ENCODE results near the gene BCS1L.

The BCS1L gene, protein sequence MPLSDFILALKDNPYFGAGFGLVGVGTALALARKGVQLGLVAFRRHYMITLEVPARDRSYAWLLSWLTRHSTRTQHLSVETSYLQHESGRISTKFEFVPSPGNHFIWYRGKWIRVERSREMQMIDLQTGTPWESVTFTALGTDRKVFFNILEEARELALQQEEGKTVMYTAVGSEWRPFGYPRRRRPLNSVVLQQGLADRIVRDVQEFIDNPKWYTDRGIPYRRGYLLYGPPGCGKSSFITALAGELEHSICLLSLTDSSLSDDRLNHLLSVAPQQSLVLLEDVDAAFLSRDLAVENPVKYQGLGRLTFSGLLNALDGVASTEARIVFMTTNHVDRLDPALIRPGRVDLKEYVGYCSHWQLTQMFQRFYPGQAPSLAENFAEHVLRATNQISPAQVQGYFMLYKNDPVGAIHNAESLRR
- total RNA-seq: 8.7 to 21.1 (median 16.0) reads per million in 4 donors

DNA sequence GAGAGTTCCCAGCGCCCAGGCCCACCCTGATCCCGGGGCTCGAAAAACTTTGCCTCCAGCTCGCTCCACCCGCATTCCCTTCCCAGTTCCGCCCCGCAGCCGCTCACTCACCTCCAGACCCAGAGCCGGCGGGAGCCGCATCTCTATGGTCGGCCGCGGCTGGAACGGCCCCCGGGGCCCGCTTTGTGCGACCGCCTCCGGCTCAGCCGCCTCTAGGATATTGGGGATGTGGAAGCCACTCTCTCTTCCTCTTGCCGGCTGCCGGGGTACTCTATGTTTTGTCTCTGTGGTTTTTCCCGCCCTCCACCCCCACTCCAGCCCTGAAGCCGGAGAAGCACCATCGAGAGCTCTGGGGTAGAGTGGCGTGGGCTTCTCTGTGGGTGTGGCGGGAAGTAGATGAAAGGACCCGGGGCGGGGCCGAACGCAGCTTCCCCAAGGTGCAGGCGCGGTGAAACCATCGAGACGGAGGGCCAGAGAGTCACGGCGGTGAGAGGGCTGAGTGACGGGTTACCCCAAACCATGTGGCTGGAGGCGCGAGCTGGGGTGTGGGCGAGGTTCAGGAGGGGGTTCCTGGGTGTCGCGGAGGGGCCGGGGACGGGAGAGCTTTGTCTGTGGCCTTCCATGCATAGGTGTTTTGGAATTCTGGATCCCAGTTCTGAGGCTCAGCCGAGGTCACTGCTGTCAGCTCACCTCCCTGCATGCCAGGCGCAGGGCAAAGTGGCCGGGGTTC lies at the start of gene BCS1L, which contains the start of gene ZNF142:
Gene BCS1L, plus strand, starts transcription at position 426 of the 730 bp plus-strand sequence. CDS start 1,305 bp downstream, outside the sequence.
Gene ZNF142, minus strand, starts transcription at position 366 of the 730 bp plus-strand sequence. CDS start 3,194 bp downstream, outside the sequence.
- DNase-seq: peak; percentile 73 to 90 (median 84)

DNA sequence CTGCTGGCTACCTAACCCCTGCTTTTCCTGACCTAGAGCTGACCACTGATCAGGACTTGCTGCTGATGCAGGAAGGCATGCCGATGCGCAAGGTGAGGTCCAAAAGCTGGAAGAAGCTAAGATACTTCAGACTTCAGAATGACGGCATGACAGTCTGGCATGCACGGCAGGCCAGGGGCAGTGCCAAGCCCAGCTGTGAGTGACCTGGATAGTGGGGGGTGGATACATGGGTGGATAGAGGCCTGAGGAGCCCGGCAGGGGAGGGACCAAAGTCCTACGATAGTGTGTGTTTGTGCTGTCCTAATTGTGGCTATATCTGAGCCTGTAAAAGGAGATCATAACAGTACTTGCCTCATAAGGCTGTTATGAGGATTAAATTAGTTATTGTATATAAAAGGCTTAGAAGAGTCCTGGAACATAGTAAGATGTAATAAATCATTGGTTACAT lies 43.6 kb upstream of the BCS1L start:
- no peak for DNase-seq

DNA sequence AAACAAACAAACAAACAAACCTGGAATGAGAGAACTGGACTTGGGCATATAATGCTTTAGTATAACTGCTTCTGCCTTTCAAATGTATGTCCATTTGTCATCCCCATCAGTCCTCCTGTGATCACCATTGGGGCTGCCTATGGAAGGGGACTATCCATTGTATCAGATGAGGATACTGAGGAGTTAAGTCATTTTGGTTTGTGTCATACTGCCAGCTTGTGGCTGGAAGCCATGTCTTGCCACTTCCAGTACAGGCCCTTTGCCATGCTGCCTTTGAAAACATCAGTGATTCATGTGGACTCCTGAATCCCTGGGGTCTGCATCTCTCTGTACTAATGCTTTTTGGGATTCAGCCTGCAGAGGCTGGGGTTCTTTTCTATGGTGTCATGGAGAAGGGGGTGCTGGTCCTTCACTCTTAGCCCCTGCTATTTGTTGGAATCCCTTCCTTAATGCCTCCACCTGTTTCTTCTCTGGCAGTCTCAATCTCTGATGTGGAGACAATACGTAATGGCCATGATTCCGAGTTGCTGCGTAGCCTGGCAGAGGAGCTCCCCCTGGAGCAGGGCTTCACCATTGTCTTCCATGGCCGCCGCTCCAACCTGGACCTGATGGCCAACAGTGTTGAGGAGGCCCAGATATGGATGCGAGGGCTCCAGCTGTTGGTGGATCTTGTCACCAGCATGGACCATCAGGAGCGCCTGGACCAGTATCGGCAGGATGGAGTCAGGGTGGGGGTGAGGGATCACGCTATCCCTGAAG lies 41.2 kb upstream of the BCS1L start:
- no peak for DNase-seq

DNA sequence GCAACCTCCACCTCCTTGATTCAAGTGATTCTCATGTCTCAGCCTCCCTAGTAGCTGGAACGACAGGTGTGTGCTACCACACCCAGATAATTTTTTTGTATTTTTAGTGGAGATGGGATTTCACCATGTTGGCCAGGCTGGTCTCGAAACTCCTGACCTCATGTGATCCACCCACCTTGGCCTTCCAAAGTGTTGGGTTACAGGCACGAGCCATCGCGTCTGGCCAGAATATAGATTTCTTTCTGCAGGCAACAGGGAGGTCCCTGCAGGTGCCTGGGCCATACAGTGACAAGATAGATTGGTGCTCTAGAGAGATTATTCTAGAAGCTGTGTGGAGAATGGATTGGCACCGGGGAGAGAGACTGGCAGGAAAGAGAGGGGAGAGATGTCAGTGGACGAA lies 38.5 kb upstream of the BCS1L start:
- DNase-seq: no peak

- DNase-seq: no peak
Measured at GRCh38 chr2:218622606-218623365, 36.7 kb upstream of the BCS1L start.

DNA sequence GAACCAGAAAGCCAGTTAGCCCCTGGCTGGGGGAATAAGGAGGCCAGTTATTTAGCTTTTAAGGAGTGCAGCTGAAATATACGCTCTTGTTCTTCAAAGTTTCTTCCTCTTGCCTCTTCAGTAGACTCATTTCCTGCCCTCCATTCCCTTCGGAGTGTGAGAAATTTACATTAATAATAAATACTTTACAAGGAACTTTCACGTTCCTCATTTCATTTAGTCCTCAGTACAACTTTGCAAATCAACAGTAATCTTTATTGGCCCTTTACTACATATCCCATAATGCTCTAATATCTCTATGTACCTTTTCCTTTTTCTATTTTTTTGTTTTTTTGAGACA lies 36.1 kb upstream of the BCS1L start:
- no peak for DNase-seq

DNA sequence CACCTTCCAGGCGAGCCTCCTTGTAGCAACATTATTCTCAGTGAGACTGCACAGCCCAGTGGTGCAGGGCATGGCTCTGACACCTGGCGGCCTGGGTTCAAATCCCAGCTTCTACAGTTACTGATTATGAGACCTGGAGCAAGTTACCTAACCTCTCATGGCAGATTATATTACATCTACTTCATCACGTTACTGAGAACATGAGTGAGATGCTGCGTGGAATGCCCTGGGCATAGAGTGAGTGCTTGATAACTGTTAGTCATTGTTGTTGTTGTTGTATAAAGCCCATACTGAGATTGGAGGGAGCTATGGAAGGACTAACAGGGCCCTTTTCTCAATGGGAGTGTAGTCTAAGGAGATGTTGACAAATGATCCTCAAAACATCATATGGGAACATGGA lies 33.1 kb upstream of the BCS1L start:
- no peak for DNase-seq

DNA sequence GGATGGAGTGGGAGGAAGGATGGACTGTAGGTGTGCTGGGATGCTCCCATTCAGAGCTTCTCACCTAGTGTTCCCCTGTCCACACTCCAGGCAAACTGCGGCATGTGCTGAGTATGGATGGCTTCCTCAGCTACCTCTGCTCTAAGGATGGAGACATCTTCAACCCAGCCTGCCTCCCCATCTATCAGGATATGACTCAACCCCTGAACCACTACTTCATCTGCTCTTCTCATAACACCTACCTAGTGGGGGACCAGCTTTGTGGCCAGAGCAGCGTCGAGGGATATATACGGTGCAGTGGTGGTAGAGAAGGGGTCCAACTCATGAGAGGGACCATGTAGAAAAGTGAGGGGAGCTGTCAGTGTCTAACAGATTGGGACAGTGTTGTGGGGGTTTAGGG lies 31.5 kb upstream of the BCS1L start:
- DNase-seq: no peak

DNA sequence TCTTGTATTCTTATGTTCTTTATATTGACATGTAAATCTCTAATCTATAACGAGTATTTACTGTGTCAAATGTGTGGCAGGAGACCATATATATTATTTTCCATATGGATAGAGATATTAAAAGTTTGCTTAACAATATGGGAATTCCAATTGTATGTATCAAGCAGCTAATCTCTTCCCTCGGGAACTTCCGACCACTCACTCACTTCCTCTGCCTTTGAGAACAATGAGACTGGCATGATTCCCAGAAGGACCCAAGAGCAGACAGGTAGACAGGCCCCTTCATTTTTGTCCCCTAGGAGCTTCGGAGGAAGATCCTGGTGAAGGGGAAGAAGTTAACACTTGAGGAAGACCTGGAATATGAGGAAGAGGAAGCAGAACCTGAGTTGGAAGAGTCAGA lies 27.6 kb upstream of the BCS1L start:
- no peak for DNase-seq

DNA sequence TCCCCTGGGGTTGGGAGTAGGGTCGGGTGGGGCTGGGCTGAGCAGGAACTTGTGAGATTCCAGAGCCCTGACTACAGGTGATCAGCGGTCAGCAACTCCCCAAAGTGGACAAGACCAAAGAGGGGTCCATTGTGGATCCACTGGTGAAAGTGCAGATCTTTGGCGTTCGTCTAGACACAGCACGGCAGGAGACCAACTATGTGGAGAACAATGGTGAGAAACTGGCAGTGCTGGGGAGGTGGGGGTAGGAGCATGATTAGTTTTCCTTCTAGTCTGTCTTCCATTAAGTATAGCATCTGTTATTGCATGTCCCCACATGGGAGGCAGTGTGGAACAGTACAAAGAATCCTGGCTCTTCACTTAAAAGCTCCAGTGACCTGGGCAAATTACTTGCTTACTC lies 23.8 kb upstream of the BCS1L start:
- DNase-seq: no peak

- DNase-seq: no peak
Measured at GRCh38 chr2:218638372-218638771, 21.1 kb upstream of the BCS1L start.

- DNase-seq: no peak
Measured at GRCh38 chr2:218642121-218642656, 17.3 kb upstream of the BCS1L start.

DNA sequence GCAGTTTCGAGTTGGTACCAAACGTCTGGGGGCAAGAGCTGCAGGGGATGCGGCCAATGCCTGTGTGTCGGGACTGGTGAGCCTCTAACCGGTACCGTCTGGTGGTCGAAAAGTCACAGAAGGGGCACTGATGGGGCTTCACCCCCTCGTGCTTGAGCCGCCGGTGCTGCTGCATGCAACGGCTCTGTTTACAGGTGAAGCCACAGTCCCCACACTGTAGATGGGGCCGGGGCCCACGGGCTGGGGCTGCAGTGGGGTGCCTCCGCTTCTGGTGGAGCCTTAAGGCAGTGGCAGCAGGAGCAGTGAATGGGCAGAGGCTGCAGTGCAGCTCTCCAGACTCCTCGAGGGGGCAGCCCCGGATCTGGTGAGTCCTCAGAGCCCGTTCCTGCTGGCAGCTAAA lies 16.7 kb upstream of the BCS1L start:
- DNase-seq: no peak

- no peak for DNase-seq
Measured at GRCh38 chr2:218643751-218644310, 15.7 kb upstream of the BCS1L start.

DNA sequence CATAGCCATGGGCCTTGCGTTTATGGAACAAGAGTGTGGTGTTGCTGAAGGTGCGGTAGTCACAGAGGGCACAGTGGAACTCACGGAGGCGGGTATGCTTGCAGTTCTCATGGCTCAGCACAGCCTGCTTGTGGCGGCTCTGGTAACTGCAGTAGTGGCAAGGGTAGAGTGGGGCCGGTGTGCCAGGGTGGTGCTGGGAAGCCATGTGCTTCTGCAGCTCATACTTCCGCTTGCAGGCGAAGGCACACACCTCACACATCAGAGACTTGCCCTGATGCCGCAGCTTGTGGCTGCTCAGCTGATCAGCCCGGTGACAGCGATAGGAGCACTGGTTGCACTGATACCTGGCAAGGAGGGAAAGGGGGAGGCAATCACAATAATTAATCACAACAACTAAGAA lies 14.8 kb upstream of the BCS1L start:
- DNase-seq: no peak

DNA sequence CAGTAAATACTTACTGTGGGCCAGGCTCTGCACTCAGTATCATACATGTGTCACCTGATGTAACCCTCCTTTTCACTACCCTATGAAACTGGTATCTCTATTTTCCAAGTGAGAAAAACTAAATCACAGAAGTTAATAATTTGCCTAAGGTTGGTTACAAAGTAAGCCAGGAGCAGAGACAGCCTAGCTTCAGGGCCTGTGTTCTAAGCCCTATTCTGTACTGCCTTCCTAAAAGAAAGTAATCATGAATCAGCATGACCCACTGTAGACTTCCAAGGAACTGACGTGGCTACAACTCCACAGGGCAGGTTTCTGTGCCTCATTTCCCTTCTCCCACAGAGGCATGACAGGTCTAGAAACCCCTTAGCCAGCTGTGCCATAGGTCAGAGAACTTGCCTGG lies 14.4 kb upstream of the BCS1L start:
- no peak for DNase-seq

DNA sequence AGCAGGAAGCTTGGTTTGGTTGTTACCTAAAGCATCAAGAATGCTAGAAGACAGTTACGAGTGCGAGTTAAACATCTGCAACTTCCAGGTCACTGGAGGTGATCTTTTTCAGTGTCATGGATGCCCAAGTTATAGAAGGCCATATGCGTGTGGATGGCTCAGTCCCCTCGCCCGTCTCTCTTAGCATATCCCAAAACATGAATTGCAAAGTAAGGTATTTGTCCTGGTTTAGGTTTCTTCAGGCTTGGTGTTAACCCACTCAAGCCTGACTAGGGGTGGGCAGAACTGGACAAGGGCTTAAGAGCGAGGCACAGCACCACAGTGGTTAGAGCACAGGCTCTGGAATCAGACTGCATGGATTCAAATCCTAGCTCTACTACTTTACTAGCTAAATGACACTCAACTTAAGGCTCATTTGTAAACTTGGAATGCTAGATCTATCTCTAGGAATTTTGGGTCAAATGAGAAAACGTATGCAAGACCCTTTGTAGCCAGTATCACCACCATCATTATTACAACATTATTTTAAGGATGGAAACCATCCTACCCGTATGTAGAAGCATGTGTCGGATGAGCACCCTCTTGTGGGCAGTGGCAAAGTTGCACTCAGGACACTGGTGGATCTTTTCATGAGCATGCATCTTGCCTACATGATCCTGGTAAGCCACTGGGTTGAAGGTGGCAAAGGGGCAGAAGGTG lies 11.2 kb upstream of the BCS1L start:
- DNase-seq: peak in 3 of 5 donors; percentile 24 to 53 (median 30)

- no peak for DNase-seq
Measured at GRCh38 chr2:218648787-218649100, 10.7 kb upstream of the BCS1L start.

DNA sequence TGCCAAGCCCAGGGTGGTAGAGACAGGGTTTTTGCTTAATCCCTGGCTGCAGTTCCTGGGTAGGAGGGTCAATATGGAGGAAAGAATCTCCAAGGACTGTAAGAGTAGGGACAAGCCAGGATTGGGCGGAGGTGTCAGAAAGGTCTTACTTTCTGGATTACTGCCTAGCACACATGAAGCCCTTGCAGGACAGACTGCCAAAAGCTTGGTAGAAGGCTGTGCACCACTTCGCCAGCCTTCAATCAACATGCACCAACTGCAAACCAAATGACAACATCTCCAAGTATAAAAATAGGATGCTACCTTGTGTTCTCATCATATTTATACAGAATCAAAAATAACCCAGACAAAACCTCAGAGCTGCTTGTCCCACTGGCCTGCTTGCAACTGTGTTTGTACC lies 3.7 kb upstream of the BCS1L start:
- DNase-seq: no peak

- DNase-seq: peak in 3 of 5 donors; percentile 19 to 42 (median 23)
Measured at GRCh38 chr2:218658671-218659257, 719 bp upstream of the BCS1L start.

DNA sequence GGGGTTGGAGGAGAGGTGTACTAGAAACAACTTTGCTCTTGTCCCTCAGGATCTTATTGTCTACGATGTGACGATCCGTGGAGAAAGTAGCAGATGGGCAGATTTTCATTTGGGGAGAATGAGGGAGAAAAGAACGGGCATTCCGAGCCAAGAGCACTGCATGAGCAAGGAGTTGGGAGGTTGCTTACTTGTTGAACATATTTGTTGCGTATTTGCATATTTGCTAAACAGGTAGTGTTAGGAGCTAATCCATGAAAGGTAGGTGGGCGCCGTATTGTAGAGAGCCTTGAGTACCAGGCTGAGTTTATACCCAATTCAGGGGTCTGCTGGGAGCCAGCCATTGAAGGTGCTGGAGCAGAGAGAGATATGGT lies 490 bp downstream of the BCS1L start:
- DNase-seq: no peak

Measured in T-helper 1 cell (primary cell).